Measurements from ENCODE around the gene GDI2. TPM values are rescaled to one million over a fixed set of nuclear protein-coding genes. Genes with fewer than 3 reads are reported as not detected.

GDI2 gene
- total and polyA plus RNA-seq, 2 donors = 139 to 268 TPM

- H3K4me3 ChIP-seq (ENCODE audit: low read length in 2 of 2) = no peak overlapping the region
- no peaks in the 10 kb centered on the region for H3K9me3 ChIP-seq (ENCODE audit: control insufficient read depth in 2 of 2, insufficient read depth in 1 of 2, low read length in 1 of 2)
- no peaks in the 10 kb centered on the region for H3K27me3 ChIP-seq (ENCODE audit: control insufficient read depth in 2 of 2, insufficient read depth in 1 of 2, low read length in 1 of 2)
- peaks cover 16 to 31% of the 10 kb centered on the region in 2 donors for H3K36me3 ChIP-seq (ENCODE audit: control insufficient read depth in 2 of 2, insufficient read depth in 2 of 2, low read length in 1 of 2)
- WGBS = 97% methylated on average over 4 of the region's 4 CpGs
- no peak overlapping the region for H3K27ac ChIP-seq (ENCODE audit: low read depth in 1 of 2, low read length in 1 of 2)
- no peak for DNase-seq (ENCODE audit: low read depth in 6 of 9, low spot score in 9 of 9)
- peaks cover 0 to 3% of the 10 kb centered on the region in 2 donors for H3K4me1 ChIP-seq (ENCODE audit: control insufficient read depth in 2 of 2, insufficient read depth in 2 of 2, low read length in 2 of 2)
Measured at GRCh38 chr10:5732141-5732540, 81.1 kb downstream of the GDI2 start.

- DNase-seq (ENCODE audit: low read depth in 6 of 9, low spot score in 9 of 9) = no peak
- no peaks in the 10 kb centered on the region for H3K9me3 ChIP-seq (ENCODE audit: control insufficient read depth in 2 of 2, insufficient read depth in 1 of 2, low read length in 1 of 2)
- H3K4me1 ChIP-seq (ENCODE audit: control insufficient read depth in 2 of 2, insufficient read depth in 2 of 2, low read length in 2 of 2) = peaks cover 0 to 3% of the 10 kb centered on the region in 2 donors
- no peak overlapping the region for H3K27ac ChIP-seq (ENCODE audit: low read depth in 1 of 2, low read length in 1 of 2)
- H3K4me3 ChIP-seq (ENCODE audit: low read length in 2 of 2) = no peak overlapping the region
- H3K27me3 ChIP-seq (ENCODE audit: control insufficient read depth in 2 of 2, insufficient read depth in 1 of 2, low read length in 1 of 2) = no peaks in the 10 kb centered on the region
- H3K36me3 ChIP-seq (ENCODE audit: control insufficient read depth in 2 of 2, insufficient read depth in 2 of 2, low read length in 1 of 2) = peaks cover 19 to 33% of the 10 kb centered on the region in 2 donors
- 84% methylated on average over 3 of the region's 3 CpGs for WGBS
Measured at GRCh38 chr10:5731559-5731958, 81.7 kb downstream of the GDI2 start.

DNA sequence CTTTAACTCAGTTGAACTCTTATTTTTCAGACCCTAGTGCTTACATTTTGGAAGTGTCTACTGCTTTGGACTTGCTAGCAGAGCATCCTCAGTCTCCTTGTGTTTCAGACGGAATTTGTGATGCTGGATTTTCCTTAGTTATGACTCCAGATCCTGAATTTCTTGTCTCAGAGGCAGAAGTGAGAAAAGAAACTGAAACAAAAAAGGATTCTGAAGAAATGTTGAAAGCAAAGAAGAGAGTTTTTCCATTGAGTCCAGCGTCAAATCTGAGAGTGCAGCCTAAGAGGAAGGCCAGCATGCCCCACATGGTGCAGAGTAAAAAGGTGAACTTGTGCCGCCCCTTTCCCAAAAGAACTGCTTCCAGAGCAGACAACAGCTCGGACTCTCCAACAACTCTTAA is 82.5 kb downstream of the GDI2 start:
- Histone ChIP-seq H3K27me3 (ENCODE audit: control insufficient read depth in 2 of 2, insufficient read depth in 1 of 2, low read length in 1 of 2) (no peaks in the 10 kb centered on the region), H3K4me3 (ENCODE audit: low read length in 2 of 2) (no peak overlapping the region), H3K36me3 (ENCODE audit: control insufficient read depth in 2 of 2, insufficient read depth in 2 of 2, low read length in 1 of 2) (peaks cover 19 to 31% of the 10 kb centered on the region in 2 donors), H3K9me3 (ENCODE audit: control insufficient read depth in 2 of 2, insufficient read depth in 1 of 2, low read length in 1 of 2) (no peaks in the 10 kb centered on the region), H3K27ac (ENCODE audit: low read depth in 1 of 2, low read length in 1 of 2) (no peak overlapping the region), H3K4me1 (ENCODE audit: control insufficient read depth in 2 of 2, insufficient read depth in 2 of 2, low read length in 2 of 2) (peaks cover 0 to 3% of the 10 kb centered on the region in 2 donors)
- no peak for DNase-seq (ENCODE audit: low read depth in 6 of 9, low spot score in 9 of 9)
- 98% methylated on average over 4 of the region's 4 CpGs for WGBS

GRCh38 chr10:5723692-5724091 is 89.5 kb downstream of the GDI2 start:
- H3K4me1 ChIP-seq (ENCODE audit: control insufficient read depth in 2 of 2, insufficient read depth in 2 of 2, low read length in 2 of 2) = no peaks in the 10 kb centered on the region
- peaks cover 7 to 22% of the 10 kb centered on the region in 2 donors for H3K36me3 ChIP-seq (ENCODE audit: control insufficient read depth in 2 of 2, insufficient read depth in 2 of 2, low read length in 1 of 2)
- DNase-seq (ENCODE audit: low read depth in 6 of 9, low spot score in 9 of 9) = no peak
- whole genome bisulfite sequencing = 97% methylated on average over 2 of the region's 2 CpGs
- no peaks in the 10 kb centered on the region for H3K9me3 ChIP-seq (ENCODE audit: control insufficient read depth in 2 of 2, insufficient read depth in 1 of 2, low read length in 1 of 2)
- no peak overlapping the region for H3K27ac ChIP-seq (ENCODE audit: low read depth in 1 of 2, low read length in 1 of 2)
- no peaks in the 10 kb centered on the region for H3K27me3 ChIP-seq (ENCODE audit: control insufficient read depth in 2 of 2, insufficient read depth in 1 of 2, low read length in 1 of 2)
- no peak overlapping the region for H3K4me3 ChIP-seq (ENCODE audit: low read length in 2 of 2)

DNA sequence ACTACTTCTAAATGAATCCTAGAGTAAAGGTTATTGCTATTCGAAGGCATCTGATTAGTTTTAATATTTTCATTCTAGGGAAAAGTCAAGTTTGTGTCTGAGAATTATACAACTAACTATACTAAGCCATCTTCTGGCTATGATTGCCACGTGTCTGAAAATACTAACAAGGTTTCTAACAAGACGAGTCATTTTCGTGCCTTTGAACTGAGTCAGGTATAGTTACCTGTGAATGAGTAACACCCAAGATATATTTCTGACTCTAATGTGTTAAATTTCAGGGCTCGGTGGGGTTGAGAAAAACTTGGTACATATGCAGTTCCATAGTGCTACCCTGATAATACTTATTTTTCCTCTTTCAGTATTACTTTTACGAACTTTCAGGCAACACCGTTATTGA is 93.1 kb downstream of the GDI2 start:
- no peak for DNase-seq (ENCODE audit: low read depth in 6 of 9, low spot score in 9 of 9)
- no peaks in the 10 kb centered on the region for H3K27me3 ChIP-seq (ENCODE audit: control insufficient read depth in 2 of 2, insufficient read depth in 1 of 2, low read length in 1 of 2)
- no peak overlapping the region for H3K27ac ChIP-seq (ENCODE audit: low read depth in 1 of 2, low read length in 1 of 2)
- 98% methylated on average over 7 of the region's 7 CpGs for WGBS
- peaks cover 4 to 13% of the 10 kb centered on the region in 2 donors for H3K36me3 ChIP-seq (ENCODE audit: control insufficient read depth in 2 of 2, insufficient read depth in 2 of 2, low read length in 1 of 2)
- H3K4me1 ChIP-seq (ENCODE audit: control insufficient read depth in 2 of 2, insufficient read depth in 2 of 2, low read length in 2 of 2) = no peaks in the 10 kb centered on the region
- H3K4me3 ChIP-seq (ENCODE audit: low read length in 2 of 2) = no peak overlapping the region
- no peaks in the 10 kb centered on the region for H3K9me3 ChIP-seq (ENCODE audit: control insufficient read depth in 2 of 2, insufficient read depth in 1 of 2, low read length in 1 of 2)

DNA sequence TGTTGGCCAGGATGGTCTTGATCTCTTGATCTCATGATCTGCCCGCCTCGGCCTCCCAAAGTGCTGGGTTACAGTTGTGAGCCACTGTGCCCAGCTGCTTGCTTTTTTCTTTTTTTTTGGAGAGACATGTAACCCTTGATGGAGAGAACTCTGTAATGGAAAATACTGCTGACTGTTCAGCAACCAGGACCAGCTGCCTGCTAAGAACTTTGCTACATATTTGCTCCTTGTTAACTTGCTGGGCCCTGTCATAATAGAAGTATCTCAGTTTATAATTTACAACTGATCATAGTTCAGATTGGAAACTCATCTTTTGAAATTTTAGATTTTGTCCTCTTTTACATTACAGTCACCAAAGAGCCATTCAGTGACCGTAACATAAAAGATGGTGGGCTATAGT is 93.7 kb downstream of the GDI2 start:
- 94% methylated on average over 3 of the region's 3 CpGs for WGBS
- no peak for DNase-seq (ENCODE audit: low read depth in 6 of 9, low spot score in 9 of 9)
- H3K36me3 ChIP-seq (ENCODE audit: control insufficient read depth in 2 of 2, insufficient read depth in 2 of 2, low read length in 1 of 2) = peaks cover 0 to 13% of the 10 kb centered on the region in 2 donors
- H3K4me1 ChIP-seq (ENCODE audit: control insufficient read depth in 2 of 2, insufficient read depth in 2 of 2, low read length in 2 of 2) = no peaks in the 10 kb centered on the region
- no peaks in the 10 kb centered on the region for H3K27me3 ChIP-seq (ENCODE audit: control insufficient read depth in 2 of 2, insufficient read depth in 1 of 2, low read length in 1 of 2)
- no peak overlapping the region for H3K27ac ChIP-seq (ENCODE audit: low read depth in 1 of 2, low read length in 1 of 2)
- H3K9me3 ChIP-seq (ENCODE audit: control insufficient read depth in 2 of 2, insufficient read depth in 1 of 2, low read length in 1 of 2) = no peaks in the 10 kb centered on the region
- H3K4me3 ChIP-seq (ENCODE audit: low read length in 2 of 2) = no peak overlapping the region

Other genes starting within 250 kb of the GDI2 start
- gene ASB13, start 146.8 kb downstream of the GDI2 start, total RNA-seq = 3.3 TPM
- gene ASB13, start 146.8 kb downstream of the GDI2 start, polyA plus RNA-seq = 13.7 TPM
- gene TASOR2, start 128.6 kb downstream of the GDI2 start, total RNA-seq = 41.6 TPM
- 19.2 TPM for gene TASOR2, start 128.6 kb downstream of the GDI2 start, polyA plus RNA-seq
- gene ANKRD16, start 76.5 kb upstream of the GDI2 start, total RNA-seq = 6.1 TPM
- gene ANKRD16, start 76.5 kb upstream of the GDI2 start, polyA plus RNA-seq = 6.4 TPM
- gene FBH1, start 76.8 kb upstream of the GDI2 start, total RNA-seq = 97.8 TPM
- 52.8 TPM for gene FBH1, start 76.8 kb upstream of the GDI2 start, polyA plus RNA-seq
- 5.5 TPM for gene IL15RA, start 164.1 kb upstream of the GDI2 start, total RNA-seq
- gene IL15RA, start 164.1 kb upstream of the GDI2 start, polyA plus RNA-seq = 12.0 TPM
- 5.6 TPM for gene IL2RA, start 248.9 kb upstream of the GDI2 start, total RNA-seq
- gene IL2RA, start 248.9 kb upstream of the GDI2 start, polyA plus RNA-seq = 13.0 TPM

Data from thymus (tissue), 11 donors.